ENCODE data around the gene SEPTIN12.

DNA sequence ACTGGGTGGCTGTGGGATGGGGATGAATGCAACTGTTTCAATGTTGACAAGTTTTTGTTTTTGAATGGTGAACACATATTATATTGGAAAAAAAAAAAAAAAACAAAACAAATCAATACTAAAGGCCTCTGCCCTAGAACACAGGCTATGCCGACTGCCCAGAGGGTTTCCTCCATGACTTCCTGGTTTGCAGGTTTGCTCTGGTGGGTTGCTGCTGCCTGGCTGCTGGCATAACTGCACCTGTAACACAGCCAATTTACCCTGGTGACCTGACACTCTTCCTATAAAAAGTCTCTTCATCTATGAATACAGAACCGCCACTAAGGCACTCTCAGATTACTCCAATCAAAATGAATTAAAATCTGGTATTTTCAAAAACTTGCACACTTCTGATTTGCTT is 48.6 kb upstream of the SEPTIN12 start:
- TF ChIP-seq CTCF (conservative IDR thresholded peaks at IDR 0.05) (no peak), EZH2 (IDR thresholded peaks at IDR 0.05; ENCODE audit: low read depth) (no peak)

Data from PC-9 (cell line).